Upper lobe of left lung (tissue), 4 donors: ENCODE data around the gene BTG1.

ENCODE experiments used
- CTCF ChIP-seq, 6 experiments: fragments of 450-650 bp in 4 of 6; fragments of 200-600 bp in 2 of 6; sonication (generic) in 2 of 6; IDR thresholded peaks; one replicate each; pipeline ENCODE4 v1.5.1; 2016 to 2019; ENCODE audit warnings: antibody characterized with exemption in 6 of 6
- POLR2A ChIP-seq, 4 donors: fragments of 450-650 bp; IDR thresholded peaks; one replicate each; pipeline ENCODE4 v1.5.1; 2016 to 2017; ENCODE audit warnings: antibody characterized with exemption in 4 of 4, mild to moderate bottlenecking in 2 of 4
- POLR2AphosphoS5 ChIP-seq, 2 donors: sonication (generic); formaldehyde crosslinking; IDR thresholded peaks; one replicate each; pipeline ENCODE4 v1.5.1; 2017; ENCODE audit warnings: antibody characterized with exemption in 2 of 2

- no peak for TF ChIP-seq CTCF (IDR thresholded peaks at IDR 0.05)
- no peak for TF ChIP-seq POLR2A (IDR thresholded peaks at IDR 0.05)
- TF ChIP-seq POLR2AphosphoS5 (IDR thresholded peaks at IDR 0.05), result no peak
These were observed 3.9 kb upstream of the BTG1 start for GRCh38 chr12:92149563-92149962.
